ENCODE measurements around the gene WHRN. TPM values are rescaled to one million over a fixed set of nuclear protein-coding genes. Genes with fewer than 3 reads are reported as not detected.

WHRN gene
- total and polyA plus RNA-seq, 9 of the 15 experiments (the other 6 are each of a cell fraction or from before 2014, with no cell fraction given) = 0.31 to 14.1 (median 3.0) TPM

- H3K9me1 ChIP-seq (ENCODE audit: control insufficient read depth, insufficient read depth, low read length) = no peaks in the 10 kb centered on the region
- H3K4me1 ChIP-seq (replicated peaks in 1 of 2; ENCODE audit: control insufficient read depth in 2 of 2, insufficient read depth in 2 of 2, low read length in 2 of 2) = no peaks in the 10 kb centered on the region; a peak in 1 of 5 replicates
- ATAC-seq = no peak
- no peaks in the 10 kb centered on the region for H3K27me3 ChIP-seq (ENCODE audit: control insufficient read depth in 2 of 2, insufficient read depth in 2 of 2, low read length in 2 of 2)
- POLR2A ChIA-PET = no interaction called here
- no peak overlapping the region for H3K4me2 ChIP-seq (ENCODE audit: insufficient read depth, low read length)
- intact Hi-C loops (cut with micrococcal nuclease) = no loop called here
- DNase-seq (ENCODE audit: extremely low read depth in 1 of 4, low spot score in 3 of 4) = no peak
- no peaks in the 10 kb centered on the region for H3K9me3 ChIP-seq (replicated peaks; ENCODE audit: control insufficient read depth, insufficient read depth, low read depth, low read length)
- 0 out of 2 replicates have a peak, but pooled peaks cover 4% of the 10 kb centered on the region for H4K20me1 ChIP-seq (replicated peaks; ENCODE audit: control insufficient read depth, insufficient read depth, low read length)
- CTCF ChIA-PET (ENCODE audit: low intra/inter-chr PET ratio) = no interaction called here
- BruUV-seq (replicated peaks) = no TSS peak
- 61% methylated on average over 12 of the region's 12 CpGs for WGBS (ENCODE audit: insufficient coverage, low coverage, missing lambda C conversion rate)
- no peaks in the 10 kb centered on the region for H3K79me2 ChIP-seq (ENCODE audit: control insufficient read depth, insufficient read depth, low read length)
- FAIRE-seq = no peak
- in situ Hi-C loops (cut with MboI) = no loop called here
- no peak overlapping the region for H3K27ac ChIP-seq (ENCODE audit: extremely low read depth, low read depth, low read length)
- no peaks in the 10 kb centered on the region for H3K36me3 ChIP-seq (ENCODE audit: control insufficient read depth, insufficient read depth, low read length)
- H3K9ac ChIP-seq (ENCODE audit: insufficient read depth in 1 of 2, low read depth in 2 of 2, low read length in 2 of 2) = no peak overlapping the region
- no peak overlapping the region for H2AFZ ChIP-seq (ENCODE audit: low read depth, low read length)
- H3K4me3 ChIP-seq = no peak overlapping the region
- no peak for TF ChIP-seq FOXM1 (IDR thresholded peaks at IDR 0.05; ENCODE audit: low read depth)
- no peak for TF ChIP-seq FOXM1 (CRISPR knock-in tag; IDR thresholded peaks at IDR 0.05; ENCODE audit: low read depth)
- no peak for TF ChIP-seq RBM39 (optimal IDR thresholded peaks at IDR 0.05; ENCODE audit: low read depth, low read length)
- TF ChIP-seq SMARCA4 (IDR thresholded peaks at IDR 0.05) = no peak
- no peak for TF ChIP-seq POLR3G (IDR thresholded peaks at IDR 0.05; ENCODE audit: extremely low read depth, insufficient read length, insufficient replicate concordance)
- no peak for TF ChIP-seq DLX4 (CRISPR knock-in tag; IDR thresholded peaks at IDR 0.05)
- TF ChIP-seq, protein P1, sequence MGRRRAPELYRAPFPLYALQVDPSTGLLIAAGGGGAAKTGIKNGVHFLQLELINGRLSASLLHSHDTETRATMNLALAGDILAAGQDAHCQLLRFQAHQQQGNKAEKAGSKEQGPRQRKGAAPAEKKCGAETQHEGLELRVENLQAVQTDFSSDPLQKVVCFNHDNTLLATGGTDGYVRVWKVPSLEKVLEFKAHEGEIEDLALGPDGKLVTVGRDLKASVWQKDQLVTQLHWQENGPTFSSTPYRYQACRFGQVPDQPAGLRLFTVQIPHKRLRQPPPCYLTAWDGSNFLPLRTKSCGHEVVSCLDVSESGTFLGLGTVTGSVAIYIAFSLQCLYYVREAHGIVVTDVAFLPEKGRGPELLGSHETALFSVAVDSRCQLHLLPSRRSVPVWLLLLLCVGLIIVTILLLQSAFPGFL (CRISPR knock-in tag; IDR thresholded peaks at IDR 0.05) = no peak
- TF ChIP-seq COPS2 (conservative IDR thresholded peaks at IDR 0.05) = no peak
Observed at GRCh38 chr9:114450833-114451706, 54.2 kb downstream of the WHRN start.

All from K562 (cell line).